Head of caudate nucleus (tissue), 42 donors: ENCODE results near the gene CERS6.

Experiments used
- DNase-seq, 42 donors: peaks; one replicate each; pipeline versions ENCODE4 v3.0.0 to v3.0.0-alpha.2; 2020 to 2021; ENCODE audit warnings: mixed read lengths in 7 of 42
- intact Hi-C: fragments of 100-400 bp; cut with DNase I; formaldehyde crosslinking; loops from one replicate; pipeline ENCODE4 v1.15.0; 2022

CERS6 gene

DNA sequence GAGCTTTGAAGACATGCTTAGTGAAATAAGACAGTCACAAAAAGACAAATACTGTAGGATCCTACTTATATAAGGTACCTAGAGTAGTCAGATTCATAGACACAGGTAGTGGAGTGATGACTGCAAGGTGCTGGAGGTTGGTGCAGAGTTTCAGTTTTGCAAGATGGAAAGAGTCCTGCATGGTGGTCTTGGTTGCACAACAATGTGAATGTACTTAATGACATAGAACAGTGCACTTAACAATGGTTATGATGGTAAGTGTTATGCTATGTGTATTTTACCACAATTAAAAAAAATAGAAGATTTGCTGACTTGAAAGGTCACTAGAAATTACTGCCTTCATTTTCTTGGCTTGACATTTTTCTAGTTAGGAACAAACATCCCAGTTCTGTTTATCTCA lies 9.5 kb downstream of the CERS6 start:
- no peak for DNase-seq
- intact Hi-C loops: no loop called here

DNA sequence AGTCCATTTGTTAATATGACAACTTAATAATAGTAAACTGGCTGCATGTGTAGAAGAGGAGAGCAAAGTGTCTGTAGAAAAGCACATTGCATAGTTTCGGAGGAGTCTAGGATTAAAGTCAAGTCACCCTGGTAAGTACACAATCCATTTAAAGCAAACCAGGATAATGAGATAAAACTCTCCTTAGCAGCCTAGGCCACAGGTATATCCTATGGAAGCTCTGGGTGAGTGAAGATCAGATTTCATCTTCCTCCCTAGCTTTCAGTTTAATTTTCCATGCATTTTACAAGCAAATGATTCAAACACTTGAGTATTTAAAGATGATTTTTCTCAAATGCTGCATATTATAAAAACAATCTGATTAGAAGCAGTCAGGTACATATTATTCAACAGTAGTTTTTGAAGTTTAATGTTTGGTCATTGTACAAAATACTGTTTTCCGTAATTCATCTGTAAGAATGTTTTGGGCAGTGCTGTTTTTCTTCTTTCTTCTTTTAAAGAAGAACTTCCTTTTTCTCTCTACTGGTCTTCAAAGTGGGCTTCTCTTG lies 10.2 kb downstream of the CERS6 start:
- intact Hi-C loops: no loop called here
- DNase-seq: no peak

DNA sequence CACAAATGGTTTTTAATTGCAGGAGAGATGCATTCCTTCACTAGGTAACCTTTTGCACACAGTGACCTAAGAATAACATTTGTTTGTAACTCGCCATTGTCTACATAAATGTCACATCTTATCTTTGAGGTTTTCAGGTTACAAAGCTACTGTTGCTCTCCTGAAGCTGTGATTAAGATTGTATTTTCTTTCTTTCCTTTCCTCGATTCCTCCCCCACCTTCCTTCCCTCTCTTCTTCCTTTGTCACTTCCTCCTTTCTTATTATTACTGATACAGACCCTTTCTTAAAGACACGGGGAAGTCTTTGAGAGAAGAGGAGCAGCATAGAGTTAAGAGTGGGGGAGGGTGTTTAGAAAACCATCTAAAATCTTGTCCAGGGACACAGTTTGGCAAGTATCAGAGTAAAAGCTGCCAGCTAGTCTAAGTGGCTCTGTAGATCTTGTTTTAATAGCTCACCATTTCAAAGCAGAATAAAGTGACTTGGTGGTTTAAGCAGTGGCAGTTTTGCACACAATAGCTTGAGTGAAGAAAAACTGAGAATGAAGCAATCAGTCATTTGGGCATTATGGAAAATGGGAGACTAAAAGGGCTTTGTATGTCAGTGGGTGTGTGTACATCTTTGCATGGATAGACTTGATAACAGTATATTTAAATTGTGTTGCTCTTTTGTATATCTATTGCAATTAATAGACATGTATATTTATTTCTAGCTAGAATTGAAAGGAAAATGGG lies 10.9 kb downstream of the CERS6 start:
- intact Hi-C loops: no loop called here
- no peak for DNase-seq

DNA sequence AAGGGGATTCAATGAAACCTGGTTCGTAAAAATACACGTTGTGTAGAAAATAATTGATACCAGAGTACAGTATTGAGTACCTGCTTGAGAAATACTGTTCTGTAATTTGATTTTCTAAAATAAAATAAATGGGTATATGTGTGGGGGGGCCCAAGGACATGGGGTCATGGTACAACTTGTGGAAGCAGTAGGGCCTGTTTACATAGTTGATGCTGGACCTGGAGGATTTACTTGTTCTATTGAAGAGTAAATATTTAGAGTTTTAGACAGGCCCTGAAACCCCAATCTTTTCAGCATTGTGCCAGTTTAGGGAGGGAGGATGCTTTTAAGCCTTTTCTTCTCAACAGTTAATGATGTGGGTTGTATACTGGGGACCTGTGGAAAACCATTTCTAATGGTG lies 11.7 kb downstream of the CERS6 start:
- intact Hi-C loops: no loop called here

DNA sequence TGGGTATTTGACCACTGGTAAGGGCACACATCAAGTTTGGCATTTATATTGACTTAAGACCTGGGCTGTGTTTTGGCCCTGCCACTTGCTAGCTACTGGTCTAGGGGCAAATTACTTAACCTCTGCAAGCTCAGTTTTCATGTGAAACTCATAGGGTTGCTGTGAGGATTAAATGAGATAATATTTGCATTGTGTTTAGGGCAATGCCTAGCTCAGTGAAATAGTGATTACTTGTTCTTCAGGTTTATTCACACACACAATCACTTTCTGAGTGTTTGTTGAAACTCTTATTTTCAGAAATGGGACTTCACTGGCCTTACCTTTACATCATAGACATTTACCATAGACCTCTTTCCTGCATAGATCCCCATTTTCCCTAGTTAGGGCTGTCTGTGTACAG lies 12.3 kb downstream of the CERS6 start:
- intact Hi-C loops: no loop called here
- DNase-seq: no peak

More for the DNA sequence above, 11.7 kb downstream of the CERS6 start:
- DNase-seq: no peak

DNA sequence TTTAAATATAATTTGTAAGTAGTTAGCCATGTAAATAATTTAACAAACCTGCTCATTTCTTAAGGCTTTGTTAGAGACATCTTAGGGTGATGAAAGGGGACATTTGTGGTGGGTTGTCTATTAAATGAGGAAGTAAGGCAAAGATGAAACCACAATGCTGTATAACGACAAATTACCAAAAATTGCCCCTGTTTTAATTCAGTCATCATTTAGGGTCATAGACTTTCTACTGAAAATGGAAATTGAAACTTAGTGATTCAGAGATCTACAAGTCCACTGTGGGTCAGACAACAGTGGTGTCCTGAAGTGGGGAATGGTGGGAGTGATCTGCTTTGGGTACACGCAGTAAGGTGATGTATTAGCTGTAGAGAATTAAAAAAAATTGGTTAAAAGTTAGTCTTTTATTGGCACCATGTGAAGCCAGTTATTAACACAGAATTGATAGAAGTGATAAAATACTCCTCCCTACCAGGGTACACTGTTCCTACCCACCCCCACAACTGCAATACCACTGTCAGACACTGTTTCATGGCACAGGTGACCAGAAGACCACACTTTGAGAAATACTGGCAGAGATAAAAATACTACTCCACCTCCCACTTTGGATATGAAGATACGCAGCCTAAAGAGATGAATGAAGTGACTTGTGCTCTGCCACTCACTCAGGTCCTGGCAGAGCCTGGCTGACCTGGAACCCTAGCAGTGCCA lies 13.4 kb downstream of the CERS6 start:
- intact Hi-C loops: no loop called here

DNA sequence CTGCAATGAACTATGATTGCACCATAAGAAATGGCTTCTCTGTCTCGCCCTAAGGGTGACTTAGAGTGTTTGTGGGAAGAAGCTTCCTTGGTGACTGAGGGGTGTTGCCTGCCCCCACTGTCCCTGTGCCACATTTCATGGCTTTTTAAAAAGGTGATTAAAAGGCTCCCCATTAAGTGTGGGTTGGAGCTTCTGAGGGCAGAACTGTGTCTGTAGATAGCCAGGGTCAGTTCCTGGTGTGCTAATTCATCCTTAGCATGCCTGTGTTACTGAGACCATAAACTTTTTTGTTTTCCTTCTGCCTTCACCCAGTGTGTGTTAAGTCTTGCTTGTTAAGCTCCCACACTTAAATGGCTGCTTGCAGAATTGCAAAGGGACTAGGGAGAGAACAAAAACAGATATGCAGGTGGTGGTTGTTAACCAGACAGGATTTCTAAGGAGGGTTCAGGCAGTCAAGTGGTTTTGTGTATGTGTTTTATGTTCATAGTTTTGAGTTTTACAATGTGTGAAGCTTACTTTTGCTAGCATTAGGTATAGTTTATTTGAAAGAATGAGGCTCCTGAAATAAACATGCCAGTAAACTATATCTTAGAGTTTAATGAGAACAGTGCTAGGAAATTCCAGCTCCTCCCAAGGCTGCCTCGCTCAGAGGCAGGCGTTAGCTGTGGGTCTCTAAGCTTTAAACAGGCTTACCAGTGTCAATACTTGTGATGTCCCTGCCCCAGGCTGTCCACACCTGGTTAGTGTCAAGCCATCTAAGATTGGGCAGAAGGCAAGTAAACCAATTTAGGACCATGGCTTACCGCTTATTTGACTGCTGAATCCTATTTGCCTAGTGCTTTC lies 14.5 kb downstream of the CERS6 start:
- DNase-seq: no peak
- intact Hi-C loops: no loop called here

More for the DNA sequence above, 13.4 kb downstream of the CERS6 start:
- DNase-seq: no peak

DNA sequence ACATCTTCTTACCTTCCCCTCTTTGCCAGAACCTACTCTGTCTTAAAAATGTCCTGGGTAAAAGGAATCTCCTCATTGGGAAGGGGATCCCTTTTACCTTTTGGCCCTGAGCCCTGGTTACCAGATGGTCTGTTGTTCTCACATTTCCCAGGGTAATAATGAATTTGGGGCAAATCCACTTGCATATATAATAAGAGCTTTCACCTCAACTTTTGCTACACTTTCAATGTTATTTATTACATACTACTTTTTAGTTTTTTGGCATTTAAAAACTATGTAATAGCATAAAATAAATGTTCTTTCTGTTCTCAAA lies 15.0 kb downstream of the CERS6 start:
- no peak for DNase-seq
- intact Hi-C loops: no loop called here

DNA sequence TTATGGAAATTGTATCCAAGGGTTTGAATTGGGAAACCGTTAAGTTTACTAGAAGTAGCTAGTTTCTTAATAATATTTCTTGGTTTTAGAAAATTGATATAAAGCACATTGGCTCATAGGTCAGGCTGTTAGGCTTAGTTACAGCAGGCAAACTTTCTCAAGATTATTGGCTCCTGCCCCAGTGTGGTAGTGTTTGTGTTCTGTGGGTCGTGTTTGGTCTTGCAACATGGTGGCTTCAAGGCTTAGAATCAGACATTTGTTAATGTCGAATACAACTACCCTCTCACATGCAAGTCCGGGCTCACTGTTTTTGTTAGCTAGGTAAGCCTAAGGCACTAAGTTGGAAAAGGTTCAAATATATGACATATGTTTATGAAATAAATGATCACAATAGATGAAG lies 19.6 kb downstream of the CERS6 start:
- no peak for DNase-seq
- intact Hi-C loops: no loop called here

DNA sequence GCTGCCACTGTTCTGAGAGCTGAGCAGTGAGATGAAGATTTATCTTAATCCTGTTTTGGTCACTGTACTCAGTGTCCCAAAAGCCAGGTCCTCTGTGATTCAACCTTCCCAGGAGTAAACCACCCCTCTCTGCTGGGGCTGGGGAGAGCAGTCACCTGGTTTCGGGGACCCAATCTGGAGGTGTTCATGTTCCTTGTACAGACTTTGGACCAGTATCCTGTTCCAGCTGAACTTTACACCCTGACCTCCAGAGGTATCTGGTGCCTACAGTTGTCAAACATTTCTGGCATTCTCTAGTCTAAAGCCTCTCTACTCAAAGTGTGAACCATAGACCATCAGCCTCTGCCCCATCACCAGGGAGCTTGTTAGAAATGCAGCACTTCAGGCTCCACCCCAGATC lies 22.1 kb downstream of the CERS6 start:
- intact Hi-C loops: no loop called here
- DNase-seq: no peak

DNA sequence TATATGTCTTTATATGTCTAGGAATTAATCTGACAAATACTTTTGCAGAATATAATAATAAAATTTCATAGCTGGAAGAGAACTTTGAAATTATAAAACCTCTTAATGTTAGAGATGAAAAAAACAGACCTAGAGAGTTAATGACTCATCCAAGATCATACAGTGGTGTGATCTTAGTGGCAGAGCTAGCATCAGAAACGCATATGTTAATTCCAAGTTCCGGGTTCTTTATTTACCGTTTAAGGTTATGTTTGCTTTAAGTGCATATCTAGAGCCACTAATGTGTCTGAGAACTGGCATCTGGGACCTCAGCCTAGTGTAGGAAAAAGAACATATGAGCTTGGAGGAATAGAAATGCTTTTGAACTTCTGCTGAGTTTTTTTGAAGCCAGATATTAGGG lies 24.3 kb downstream of the CERS6 start:
- intact Hi-C loops: no loop called here
- no peak for DNase-seq

DNA sequence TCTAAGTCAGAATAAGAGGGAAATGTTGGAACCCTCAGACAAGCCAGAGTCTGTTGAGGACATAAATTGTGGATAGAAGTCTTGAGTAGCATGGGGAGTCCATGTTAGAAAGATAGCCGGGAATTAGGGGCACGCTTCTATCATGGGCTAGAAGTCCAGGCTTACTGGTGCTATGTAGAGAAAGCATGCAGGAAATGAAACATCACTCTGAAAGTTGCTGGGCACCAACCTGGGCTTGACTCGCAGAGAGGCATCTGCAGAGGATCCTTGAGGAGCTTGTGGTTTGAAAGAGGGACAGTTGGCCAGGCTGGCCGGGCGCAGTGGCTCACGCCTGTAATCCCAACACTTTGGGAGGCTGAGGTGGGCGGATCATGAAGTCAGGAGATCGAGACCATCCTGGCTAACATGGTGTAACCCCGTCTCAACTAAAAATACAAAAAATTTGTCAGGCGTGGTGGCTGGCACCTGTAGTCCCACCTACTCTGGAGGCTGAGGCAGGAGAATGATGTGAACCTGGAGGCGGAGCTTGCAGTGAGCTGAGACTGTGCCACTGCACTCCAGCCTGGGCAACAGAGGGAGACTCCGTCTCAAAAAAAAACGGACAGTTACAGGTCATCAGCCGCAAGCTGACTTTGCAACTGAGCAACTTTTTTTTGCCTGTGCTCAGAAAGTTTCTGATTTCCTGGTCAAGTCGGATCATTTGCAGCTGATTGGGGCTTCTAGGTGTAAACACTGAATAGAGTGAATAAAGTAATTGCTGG lies 24.9 kb downstream of the CERS6 start:
- DNase-seq: no peak
- intact Hi-C loops: no loop called here

DNA sequence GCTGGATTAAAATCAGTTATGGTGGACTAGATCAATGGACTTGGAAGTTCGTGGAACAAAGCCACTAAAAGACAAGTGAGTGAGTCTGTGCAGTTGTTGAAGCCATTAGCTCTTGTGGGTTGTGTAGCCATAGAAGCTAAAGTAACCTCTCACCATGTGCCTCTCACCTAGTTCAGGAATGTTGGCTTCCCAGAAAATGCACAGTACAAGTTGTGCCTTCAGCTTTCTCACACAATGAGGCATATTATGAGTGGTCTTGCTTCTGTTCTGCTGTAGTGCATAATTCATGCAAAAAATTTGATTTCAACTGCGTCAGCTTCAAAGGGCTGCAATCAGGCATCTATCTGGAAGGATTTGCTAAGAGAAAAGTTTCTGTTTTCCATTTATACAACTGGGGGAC lies 26.2 kb downstream of the CERS6 start:
- intact Hi-C loops: no loop called here
- DNase-seq: no peak

DNA sequence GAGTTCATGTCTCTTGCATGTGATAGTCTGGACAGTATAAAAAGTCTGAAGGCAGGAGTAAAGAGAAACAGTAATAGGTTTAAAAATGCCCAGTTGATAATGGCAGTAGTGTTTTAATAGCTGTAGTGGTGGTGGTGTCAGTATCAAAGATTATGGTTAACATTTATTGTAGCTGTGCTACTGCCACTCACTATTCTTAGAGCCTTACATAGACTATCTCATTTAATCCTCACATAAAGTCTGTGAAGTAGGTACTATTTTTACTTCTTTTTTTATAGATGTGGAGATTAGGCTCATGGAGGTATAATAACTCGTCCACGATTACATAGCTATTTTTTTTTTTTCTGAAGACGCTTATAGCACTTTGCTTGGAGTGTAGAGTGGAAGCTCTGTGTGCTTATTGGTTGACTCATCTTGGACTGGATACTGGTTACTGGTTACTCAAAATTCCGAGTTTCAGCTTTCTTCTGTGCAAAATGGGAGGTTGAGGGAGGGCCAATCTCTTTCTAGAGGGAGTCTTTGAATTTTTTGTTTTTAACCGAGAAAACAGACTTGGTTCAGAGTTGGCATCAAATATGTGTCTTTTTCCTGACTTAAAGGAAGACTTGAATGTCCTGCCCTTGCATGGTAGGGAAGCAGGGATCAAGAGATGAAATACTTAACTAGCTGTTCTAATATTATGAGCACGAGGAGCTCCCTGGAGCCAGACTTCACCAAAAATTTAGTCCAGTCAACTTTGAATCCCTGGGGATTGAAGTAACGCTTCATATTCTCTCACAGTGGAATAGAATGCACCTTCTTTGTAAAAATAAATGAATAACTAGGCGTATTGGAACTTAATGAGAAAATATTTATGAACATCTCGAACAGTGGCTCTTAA lies 27.1 kb downstream of the CERS6 start:
- no peak for DNase-seq
- intact Hi-C loops: no loop called here

DNA sequence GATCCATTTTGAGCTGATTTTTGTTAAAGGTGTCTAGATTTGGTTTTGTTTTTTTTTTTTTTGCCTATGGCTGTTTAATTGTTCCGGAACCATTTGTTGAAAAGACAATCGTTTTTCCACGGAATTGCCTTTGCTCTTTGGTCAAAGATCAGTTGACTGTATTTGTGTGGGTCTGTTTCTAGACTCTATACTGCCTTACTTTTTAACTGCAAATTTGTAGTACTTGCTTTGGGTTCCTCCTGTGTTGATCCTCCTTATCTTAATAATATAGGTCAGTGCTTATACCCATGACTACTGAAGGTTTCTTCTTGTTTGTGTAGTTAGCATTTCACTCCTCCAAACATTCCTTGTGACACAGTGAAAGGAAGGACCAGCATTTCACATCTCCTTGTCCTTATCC lies 30.4 kb downstream of the CERS6 start:
- DNase-seq: no peak
- intact Hi-C loops: no loop called here

DNA sequence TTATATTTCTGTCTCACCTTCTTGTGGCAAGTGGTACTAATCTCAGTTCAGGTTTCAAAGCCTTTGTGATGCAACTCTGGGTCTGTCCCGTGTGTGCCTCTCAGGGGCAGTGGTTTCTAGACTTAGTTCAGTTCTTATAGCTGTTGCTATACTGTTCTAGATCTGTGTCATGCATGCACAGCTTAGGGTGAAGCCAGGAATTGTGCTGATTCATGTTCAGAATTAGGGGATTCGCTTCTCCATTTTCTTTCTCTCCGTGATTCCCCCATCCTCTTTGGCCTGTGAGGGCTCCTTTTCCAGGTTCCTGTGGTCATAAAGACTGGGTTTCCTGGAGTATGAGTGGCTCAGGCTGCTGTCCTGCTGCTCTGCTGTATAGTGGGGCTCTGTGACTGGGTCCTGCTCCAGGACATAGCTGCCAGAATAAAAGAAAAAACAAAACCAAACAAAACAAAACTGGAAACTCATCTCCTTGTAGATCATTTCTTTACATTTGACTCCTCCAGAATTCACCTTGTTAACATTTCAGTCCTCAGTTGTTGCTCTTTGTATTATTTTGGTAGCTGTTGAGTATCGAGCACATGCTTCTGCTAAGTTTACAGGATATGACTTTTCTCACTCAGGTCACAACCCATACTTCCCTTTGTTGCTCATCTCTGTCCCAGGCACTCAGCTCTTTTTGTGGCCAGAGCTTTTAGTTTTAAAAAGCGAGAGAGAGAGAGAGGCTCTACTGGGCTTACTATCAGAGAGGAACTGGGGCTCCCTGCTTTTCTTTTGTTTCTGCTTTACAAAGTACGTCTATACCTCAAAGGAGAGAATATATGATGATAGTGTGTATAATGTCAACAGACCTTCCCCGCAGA lies 34.2 kb downstream of the CERS6 start:
- intact Hi-C loops: no loop called here
- no peak for DNase-seq

DNA sequence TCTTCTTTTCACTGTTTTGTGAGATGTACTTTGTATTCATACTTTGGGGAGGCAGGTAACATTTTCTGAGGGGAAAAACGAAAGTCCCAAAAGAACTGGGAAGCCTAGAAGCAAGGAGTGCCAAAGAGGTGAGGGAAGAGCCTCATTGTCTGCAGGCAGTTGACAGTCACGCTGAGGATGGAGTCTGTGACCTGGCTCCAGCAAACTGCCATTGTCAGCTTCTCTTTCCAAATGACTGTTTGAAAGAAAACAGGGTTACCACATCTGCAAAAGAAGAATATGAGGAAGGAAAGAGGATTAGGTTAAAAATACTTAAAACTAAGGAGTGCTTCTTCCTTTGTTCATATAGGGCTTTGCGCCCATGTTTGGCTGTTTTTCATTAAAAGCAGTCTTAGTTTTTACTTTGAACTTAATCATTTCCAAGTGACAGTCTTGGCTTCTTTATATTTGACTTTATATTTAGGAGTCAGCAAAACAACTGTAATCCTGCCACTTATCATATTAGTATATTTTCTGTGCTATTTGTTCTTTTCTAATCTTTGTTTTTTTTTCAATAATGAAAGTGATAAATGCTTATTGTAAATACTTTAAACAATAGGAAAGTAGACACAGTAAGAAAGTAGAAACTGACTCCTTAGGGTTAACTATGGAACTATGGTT lies 35.0 kb downstream of the CERS6 start:
- DNase-seq: no peak
- intact Hi-C loops: no loop called here
